Stomach (tissue), 9 donors: ENCODE measurements around the gene SEMA5A. TPM values are rescaled to one million over a fixed set of nuclear protein-coding genes. Genes with fewer than 3 reads are reported as not detected.

Source experiments
- DNase-seq, 2 donors: peaks; one replicate each; pipeline versions ENCODE4 v3.0.0 to v3.0.0-alpha.2; 2013 to 2019
- H3K27ac ChIP-seq, 5 donors: fragments of 200-600 bp in 4 of 5; sonication (generic) in 4 of 5; one replicate each; pipeline ENCODE4 v1.5.1; 2013 to 2019; ENCODE audit warnings: mild to moderate bottlenecking in 1 of 5, moderate library complexity in 1 of 5
- H3K27me3 ChIP-seq, 3 donors: fragments of 200-600 bp; sonication (generic); one replicate each; pipeline ENCODE4 v1.5.1; 2017 to 2019; ENCODE audit warnings: mixed run types in 1 of 3
- H3K36me3 ChIP-seq, 4 donors: fragments of 200-600 bp; sonication (generic); 1 replicate in 3 of 4; 2 replicates in 1 of 4; pipeline ENCODE4 v1.5.1; 2016 to 2019
- H3K4me1 ChIP-seq, 4 donors: fragments of 200-600 bp; sonication (generic); one replicate each; pipeline ENCODE4 v1.5.1; 2016 to 2019
- H3K4me3 ChIP-seq, 4 donors: fragments of 200-600 bp; sonication (generic) in 3 of 4; one replicate each; pipeline ENCODE4 v1.5.1; 2016 to 2019; ENCODE audit warnings: mild to moderate bottlenecking in 1 of 4
- H3K9me3 ChIP-seq, 4 donors: fragments of 200-600 bp; sonication (generic); one replicate each; pipeline ENCODE4 v1.5.1; 2016 to 2019
- EP300 ChIP-seq: sonication (generic); formaldehyde crosslinking; IDR thresholded peaks from one replicate; pipeline ENCODE4 v1.6.1; 2017; ENCODE audit warnings: antibody characterized with exemption
- POLR2A ChIP-seq, 4 donors: fragments of 450-650 bp; IDR thresholded peaks; one replicate each; pipeline ENCODE4 v1.6.1; 2016; ENCODE audit warnings: antibody characterized with exemption in 4 of 4, control low read depth in 2 of 4, mild to moderate bottlenecking in 1 of 4, moderate library complexity in 1 of 4
- POLR2AphosphoS5 ChIP-seq, 3 donors: sonication (generic); formaldehyde crosslinking; IDR thresholded peaks; one replicate each; pipeline ENCODE4 v1.6.1; 2016; ENCODE audit warnings: antibody characterized with exemption in 3 of 3
- WGBS, 5 donors: extraction: QIAGEN DNeasy Blood & Tissue Kit in 3 of 5; methylation state at CpG; one replicate each; pipeline versions ENCODE4 v1.1.5 to v1.1.7; 2013 to 2018; 5-methylcytosine and 5-hydroxymethylcytosine counted together
- intact Hi-C: fragments of 100-400 bp; cut with DNase I; formaldehyde crosslinking; loops from one replicate; pipeline ENCODE4 v1.15.1; 2023; ENCODE audit warnings: low total_unique reads
- polyA plus RNA-seq, 3 donors: library from polyadenylated mRNA; stranded (reverse); fragments of 200-250 nt; gene quantifications; one replicate each; pipeline ENCODE4 v1.2.3, GENCODE V29; 2013
- total RNA-seq, 5 donors: library from RNA; depleted of rRNA; stranded (reverse); fragments of >200 nt; gene quantifications; one replicate each; pipeline versions ENCODE4 v1.1.0 to v1.2.3, GENCODE V29; 2014 to 2016
- TF ChIP-seq, protein P1 (sequence below), 7 experiments: fragments of 450-650 bp in 4 of 7; fragments of 200-600 bp in 3 of 7; sonication (generic) in 3 of 7; IDR thresholded peaks; one replicate each; pipeline ENCODE4 v1.5.1; 2016 to 2019; ENCODE audit warnings: antibody characterized with exemption in 7 of 7, control low read depth in 2 of 7, mild to moderate bottlenecking in 1 of 7
- donor health status: healthy with polysubstance abuse.
- donor health status: Bipolar disorder and iron deficiency.
- donor health status: healthy.

Gene SEMA5A
- total and polyA plus RNA-seq, 8 donors, result 0.62 to 26.4 (median 3.2) TPM

GRCh38 chr5:9441610-9442009 lies 104.3 kb downstream of the SEMA5A start:
- no peaks in the 10 kb centered on the region for H3K27me3 ChIP-seq
- intact Hi-C loops, result no loop called here
- H3K4me3 ChIP-seq, result no peak overlapping the region
- DNase-seq, result no peak
- 74 to 95% (median 88%) methylated on average over 2 of the region's 2 CpGs for WGBS, 5 donors
- H3K27ac ChIP-seq, result no peak overlapping the region
- no peaks in the 10 kb centered on the region for H3K4me1 ChIP-seq
- TF ChIP-seq POLR2A (IDR thresholded peaks at IDR 0.05) (no peak), POLR2AphosphoS5 (IDR thresholded peaks at IDR 0.05) (no peak), EP300 (no peak)
- TF ChIP-seq, protein P1, sequence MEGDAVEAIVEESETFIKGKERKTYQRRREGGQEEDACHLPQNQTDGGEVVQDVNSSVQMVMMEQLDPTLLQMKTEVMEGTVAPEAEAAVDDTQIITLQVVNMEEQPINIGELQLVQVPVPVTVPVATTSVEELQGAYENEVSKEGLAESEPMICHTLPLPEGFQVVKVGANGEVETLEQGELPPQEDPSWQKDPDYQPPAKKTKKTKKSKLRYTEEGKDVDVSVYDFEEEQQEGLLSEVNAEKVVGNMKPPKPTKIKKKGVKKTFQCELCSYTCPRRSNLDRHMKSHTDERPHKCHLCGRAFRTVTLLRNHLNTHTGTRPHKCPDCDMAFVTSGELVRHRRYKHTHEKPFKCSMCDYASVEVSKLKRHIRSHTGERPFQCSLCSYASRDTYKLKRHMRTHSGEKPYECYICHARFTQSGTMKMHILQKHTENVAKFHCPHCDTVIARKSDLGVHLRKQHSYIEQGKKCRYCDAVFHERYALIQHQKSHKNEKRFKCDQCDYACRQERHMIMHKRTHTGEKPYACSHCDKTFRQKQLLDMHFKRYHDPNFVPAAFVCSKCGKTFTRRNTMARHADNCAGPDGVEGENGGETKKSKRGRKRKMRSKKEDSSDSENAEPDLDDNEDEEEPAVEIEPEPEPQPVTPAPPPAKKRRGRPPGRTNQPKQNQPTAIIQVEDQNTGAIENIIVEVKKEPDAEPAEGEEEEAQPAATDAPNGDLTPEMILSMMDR (IDR thresholded peaks at IDR 0.05), result no peak
- H3K36me3 ChIP-seq, result no peaks in the 10 kb centered on the region
- H3K9me3 ChIP-seq, result peaks cover 0 to 13% (median 4%) of the 10 kb centered on the region in 4 donors

GRCh38 chr5:9440517-9440916 lies 105.4 kb downstream of the SEMA5A start:
- H3K27me3 ChIP-seq, result no peaks in the 10 kb centered on the region
- no peaks in the 10 kb centered on the region for H3K36me3 ChIP-seq
- WGBS, 5 donors, result 78 to 85% (median 84%) methylated on average over 2 of the region's 2 CpGs
- intact Hi-C loops, result no loop called here
- no peak for DNase-seq
- no peak overlapping the region for H3K4me3 ChIP-seq
- no peaks in the 10 kb centered on the region for H3K4me1 ChIP-seq
- no peak for TF ChIP-seq EP300
- TF ChIP-seq POLR2A (IDR thresholded peaks at IDR 0.05), result no peak
- no peak for TF ChIP-seq POLR2AphosphoS5 (IDR thresholded peaks at IDR 0.05)
- TF ChIP-seq, protein P1 (IDR thresholded peaks at IDR 0.05), result no peak
- peaks cover 0 to 13% (median 4%) of the 10 kb centered on the region in 4 donors for H3K9me3 ChIP-seq
- peak overlapping the region in 1 of 5 donors; percentile 34 for H3K27ac ChIP-seq

GRCh38 chr5:9439531-9440292 lies 106.2 kb downstream of the SEMA5A start:
- Histone ChIP-seq H3K9me3 (peaks cover 0 to 9% (median 2%) of the 10 kb centered on the region in 4 donors), H3K27ac (peak overlapping the region in 1 of 5 donors; percentile 34), H3K4me3 (no peak overlapping the region), H3K27me3 (no peaks in the 10 kb centered on the region), H3K4me1 (no peaks in the 10 kb centered on the region), H3K36me3 (no peaks in the 10 kb centered on the region)
- WGBS, 5 donors, result 29 to 53% (median 47%) methylated on average over 5 of the region's 5 CpGs
- TF ChIP-seq, protein P1 (IDR thresholded peaks at IDR 0.05), result no peak
- TF ChIP-seq POLR2A (IDR thresholded peaks at IDR 0.05) (no peak), EP300 (no peak), POLR2AphosphoS5 (IDR thresholded peaks at IDR 0.05) (no peak)
- intact Hi-C loops, result no loop called here
- peak in 1 of 2 donors; percentile 20 for DNase-seq

GRCh38 chr5:9438596-9439354 lies 107.1 kb downstream of the SEMA5A start:
- H3K27ac ChIP-seq, result peak overlapping the region in 1 of 5 donors; percentile 17
- 62 to 78% (median 67%) methylated on average over 10 of the region's 10 CpGs for WGBS, 5 donors
- TF ChIP-seq POLR2AphosphoS5 (IDR thresholded peaks at IDR 0.05), result no peak
- TF ChIP-seq, protein P1 (IDR thresholded peaks at IDR 0.05), result no peak

More at GRCh38 chr5:9438596-9439354, 107.1 kb downstream of the SEMA5A start:
- Histone ChIP-seq H3K27me3 (no peaks in the 10 kb centered on the region), H3K4me3 (no peak overlapping the region), H3K36me3 (no peaks in the 10 kb centered on the region), H3K9me3 (peaks cover 0 to under 1% (median 0%) of the 10 kb centered on the region in 4 donors), H3K4me1 (no peaks in the 10 kb centered on the region)
- DNase-seq, result no peak
- intact Hi-C loops, result no loop called here
